ENCODE measurements around the gene TCF7L1.

TCF7L1 gene

GRCh38 chr2:85226783-85227182, 93.6 kb downstream of the TCF7L1 start:
- Histone ChIP-seq H3K4me3 (ENCODE audit: low read depth in 1 of 2, low read length in 1 of 2) (no peak overlapping the region), H3K36me3 (no peaks in the 10 kb centered on the region), H3K27ac (no peak overlapping the region), H3K4me1 (ENCODE audit: control insufficient read depth in 1 of 2, insufficient read depth in 1 of 2, low read depth in 1 of 2, low read length in 1 of 2) (no peaks in the 10 kb centered on the region), H3K27me3 (peaks cover 8% of the 10 kb centered on the region), H3K9me3 (no peaks in the 10 kb centered on the region)
- no peak for TF ChIP-seq CTCF (IDR thresholded peaks at IDR 0.05)

GRCh38 chr2:85230679-85231467, 97.7 kb downstream of the TCF7L1 start:
- Histone ChIP-seq H3K36me3 (no peaks in the 10 kb centered on the region), H3K27me3 (peaks cover 8% of the 10 kb centered on the region), H3K9me3 (no peaks in the 10 kb centered on the region), H3K4me1 (ENCODE audit: control insufficient read depth in 1 of 2, insufficient read depth in 1 of 2, low read depth in 1 of 2, low read length in 1 of 2) (no peaks in the 10 kb centered on the region), H3K4me3 (ENCODE audit: low read depth in 1 of 2, low read length in 1 of 2) (no peak overlapping the region), H3K27ac (no peak overlapping the region)
- no peak for TF ChIP-seq CTCF (IDR thresholded peaks at IDR 0.05)

GRCh38 chr2:85231468-85231805, 98.2 kb downstream of the TCF7L1 start:
- TF ChIP-seq CTCF (IDR thresholded peaks at IDR 0.05) = no peak
- Histone ChIP-seq H3K4me1 (ENCODE audit: control insufficient read depth in 1 of 2, insufficient read depth in 1 of 2, low read depth in 1 of 2, low read length in 1 of 2) (no peaks in the 10 kb centered on the region), H3K9me3 (no peaks in the 10 kb centered on the region), H3K36me3 (no peaks in the 10 kb centered on the region), H3K4me3 (ENCODE audit: low read depth in 1 of 2, low read length in 1 of 2) (no peak overlapping the region), H3K27me3 (peaks cover 8% of the 10 kb centered on the region), H3K27ac (no peak overlapping the region)

GRCh38 chr2:85231952-85232351, 98.8 kb downstream of the TCF7L1 start:
- Histone ChIP-seq H3K9me3 (no peaks in the 10 kb centered on the region), H3K4me1 (ENCODE audit: control insufficient read depth in 1 of 2, insufficient read depth in 1 of 2, low read depth in 1 of 2, low read length in 1 of 2) (no peaks in the 10 kb centered on the region), H3K27me3 (peaks cover 8% of the 10 kb centered on the region), H3K4me3 (ENCODE audit: low read depth in 1 of 2, low read length in 1 of 2) (no peak overlapping the region), H3K36me3 (no peaks in the 10 kb centered on the region), H3K27ac (no peak overlapping the region)
- no peak for TF ChIP-seq CTCF (IDR thresholded peaks at IDR 0.05)

- no peak overlapping the region for H3K4me3 ChIP-seq (ENCODE audit: low read depth in 1 of 2, low read length in 1 of 2)
- no peak overlapping the region for H3K27ac ChIP-seq
- H3K27me3 ChIP-seq = peaks cover 33% of the 10 kb centered on the region
- no peak for TF ChIP-seq CTCF (IDR thresholded peaks at IDR 0.05)
- no peaks in the 10 kb centered on the region for H3K36me3 ChIP-seq
- no peaks in the 10 kb centered on the region for H3K9me3 ChIP-seq
- no peaks in the 10 kb centered on the region for H3K4me1 ChIP-seq (ENCODE audit: control insufficient read depth in 1 of 2, insufficient read depth in 1 of 2, low read depth in 1 of 2, low read length in 1 of 2)
Observed at GRCh38 chr2:85234868-85235267, 101.7 kb downstream of the TCF7L1 start.
